K562 (cell line): ENCODE results near the gene TMEM108. TPM values are rescaled to one million over a fixed set of nuclear protein-coding genes. Genes with fewer than 3 reads are reported as not detected.

Experiments
- ATAC-seq: fragments of 200-7000 bp; cut with Tn5 transposase; 3 replicates; pipeline ENCODE4 v1.9.1; 2020; ENCODE audit warnings: moderate library complexity
- BruUV-seq: library from RNA; stranded (reverse); fragments of 400-500 nt; replicated peaks from 2 replicates; lab custom pipeline; 2021; lab: Mats Ljungman, UMichigan
- CTCF ChIA-PET: fragments of 300-600 bp; formaldehyde crosslinking; extraction: SDS; loops from one replicate; lab custom pipeline; 2021; ENCODE audit warnings: low intra/inter-chr PET ratio; lab: Yijun Ruan, JAX
- POLR2A ChIA-PET: fragments of 300-600, 350-650 bp; sonication (Branson Sonifier 250); formaldehyde crosslinking; extraction: SDS; loops from one replicate; lab custom pipeline; 2021; ENCODE audit warnings: antibody characterized with exemption, inconsistent platforms; lab: Yijun Ruan, JAX
- DNase-seq, 4 experiments: peaks; one replicate each; pipeline versions ENCODE4 v3.0.0 to v3.0.0-alpha.2; 2011 to 2018; ENCODE audit warnings: low spot score in 3 of 4, mixed read lengths in 3 of 4; ENCODE audit errors: extremely low read depth in 1 of 4
- FAIRE-seq: peaks from 2 replicates; lab custom pipeline; 2011; peaks lifted over from hg19 to GRCh38; lab: Jason Lieb, UNC
- H2AFZ ChIP-seq: 2 replicates; pipeline ENCODE4 v1.6.0; 2011; ENCODE audit warnings: low read depth, low read length, control low read depth, inconsistent platforms
- H3K27ac ChIP-seq: fragments of 200-600 bp; 3 replicates; pipeline ENCODE4 v1.8.0; 2011; ENCODE audit warnings: low read depth, mild to moderate bottlenecking, control low read depth, inconsistent platforms, low read length, moderate library complexity, mixed read lengths; ENCODE audit errors: extremely low read depth
- H3K27me3 ChIP-seq, 2 experiments: fragments of 300-600 bp in 1 of 2; 2 replicates in 1 of 2; 3 replicates in 1 of 2; pipeline versions ENCODE4 v1.6.0 to v1.8.0; 2011; ENCODE audit warnings: inconsistent platforms in 2 of 2, low read length in 2 of 2, mild to moderate bottlenecking in 1 of 2, mixed read lengths in 1 of 2, moderate library complexity in 1 of 2; ENCODE audit not compliant: control insufficient read depth in 2 of 2, insufficient read depth in 2 of 2
- H3K36me3 ChIP-seq: fragments of 300-600 bp; 3 replicates; pipeline ENCODE4 v1.8.0; 2011; ENCODE audit warnings: mild to moderate bottlenecking, low read length, inconsistent platforms; ENCODE audit not compliant: control insufficient read depth, insufficient read depth
- H3K4me1 ChIP-seq, 2 experiments: fragments of 200-600 bp in 1 of 2; replicated peaks in 1 of 2; 2 replicates in 1 of 2; 3 replicates in 1 of 2; pipeline versions ENCODE4 v1.5.1 to v1.8.0; 2011; ENCODE audit warnings: inconsistent platforms in 2 of 2, low read length in 2 of 2, mild to moderate bottlenecking in 1 of 2, mixed read lengths in 1 of 2, moderate library complexity in 1 of 2; ENCODE audit not compliant: control insufficient read depth in 2 of 2, insufficient read depth in 2 of 2
- H3K4me2 ChIP-seq: 2 replicates; pipeline ENCODE4 v1.6.1; 2011; ENCODE audit warnings: low read length, control low read depth, inconsistent platforms, mixed read lengths; ENCODE audit not compliant: insufficient read depth
- H3K4me3 ChIP-seq: fragments of 200-600 bp; sonication (generic), shearing (Covaris generic); 2 replicates; pipeline ENCODE4 v1.5.1; 2016; ENCODE audit warnings: control low read depth, inconsistent platforms
- H3K79me2 ChIP-seq: fragments of 200-600 bp; 3 replicates; pipeline ENCODE4 v1.8.0; 2011; ENCODE audit warnings: low read length, inconsistent platforms; ENCODE audit not compliant: control insufficient read depth, insufficient read depth
- H3K9ac ChIP-seq, 2 experiments: 2 replicates each; pipeline versions ENCODE4 v1.6.0 to v1.6.1; 2011; ENCODE audit warnings: low read depth in 2 of 2, low read length in 2 of 2, control low read depth in 1 of 2, inconsistent platforms in 1 of 2, mild to moderate bottlenecking in 1 of 2, mixed read lengths in 1 of 2; ENCODE audit not compliant: insufficient read depth in 1 of 2
- H3K9me1 ChIP-seq: one replicate; pipeline ENCODE4 v1.6.0; 2011; ENCODE audit warnings: inconsistent platforms, mild to moderate bottlenecking, low read length, moderate library complexity; ENCODE audit not compliant: control insufficient read depth, insufficient read depth
- H3K9me3 ChIP-seq: replicated peaks from 2 replicates; pipeline ENCODE4 v1.5.1; 2011; ENCODE audit warnings: low read depth, low read length, inconsistent platforms; ENCODE audit not compliant: control insufficient read depth, insufficient read depth
- H4K20me1 ChIP-seq: replicated peaks from 2 replicates; pipeline ENCODE4 v1.6.1; 2011; ENCODE audit warnings: low read length, inconsistent platforms, mixed read lengths; ENCODE audit not compliant: control insufficient read depth, insufficient read depth
- CBX2 ChIP-seq: fragments of 200-600 bp; sonication (generic); IDR thresholded peaks from one replicate; pipeline ENCODE4 v1.6.1; 2012; ENCODE audit warnings: mild to moderate bottlenecking, low read length, inconsistent platforms; ENCODE audit not compliant: insufficient read depth, poor library complexity, severe bottlenecking
- CCNT2 ChIP-seq: IDR thresholded peaks from 2 replicates; pipeline ENCODE4 v1.6.1; 2011; ENCODE audit warnings: borderline replicate concordance, low read depth, mild to moderate bottlenecking, moderate library complexity, mixed read lengths, low read length; ENCODE audit not compliant: insufficient read length; ENCODE audit errors: extremely low read depth
- CREBBP ChIP-seq: IDR thresholded peaks from one replicate; pipeline ENCODE4 v1.6.1; 2012; ENCODE audit warnings: low read depth, mild to moderate bottlenecking, control low read depth, inconsistent platforms, low read length
- KDM5B ChIP-seq: fragments of 200-600 bp; sonication (generic); IDR thresholded peaks from 2 replicates; pipeline ENCODE4 v1.6.1; 2012; ENCODE audit warnings: low read depth, mild to moderate bottlenecking, moderate library complexity, low read length, control low read depth, inconsistent platforms; ENCODE audit not compliant: insufficient replicate concordance
- RHOXF2B ChIP-seq: fragments of 250-450 bp; sonication (Bioruptor Pico); conservative IDR thresholded peaks from 2 replicates; pipeline ENCODE4 v1.5.1; 2021
- RUNX1 ChIP-seq: sonication (generic); IDR thresholded peaks from 2 replicates; pipeline ENCODE4 v1.6.1; 2016; ENCODE audit warnings: antibody characterized with exemption, low read depth
- ZFP36 ChIP-seq: fragments of 150-350 bp; IDR thresholded peaks from 2 replicates; pipeline ENCODE4 v1.6.1; 2018; ENCODE audit warnings: low read length, low read depth; ENCODE audit not compliant: partially characterized antibody
- ZNF133 ChIP-seq: fragments of 250-450 bp; sonication (Bioruptor Pico); IDR thresholded peaks from 2 replicates; pipeline ENCODE4 v1.4.0; 2020; ENCODE audit warnings: mild to moderate bottlenecking
- in situ Hi-C: fragments of 300-500 bp; cut with MboI; formaldehyde crosslinking; loops from 4 replicates; pipeline ENCODE4 v1.15.0; 2018; ENCODE audit warnings: inconsistent platforms, mixed read lengths
- intact Hi-C: fragments of 100-400 bp; cut with micrococcal nuclease; formaldehyde crosslinking; loops from 2 replicates; pipeline ENCODE4 v1.14.2; 2022
- polyA plus RNA-seq, 8 experiments: library from polyadenylated mRNA; depleted of rRNA in 4 of 8; stranded (reverse) in 5 of 8; unstranded in 3 of 8; fragments of >200 nt; fragmentation: Nextera tagmentation in 2 of 8; fragmentation: Illumina TruSeq in 1 of 8; extraction: Ambion mirVana in 2 of 8; extraction: Trizol in 1 of 8; gene quantifications; 2 replicates each; pipeline versions ENCODE4 v1.2.1 to v1.2.3, GENCODE V29; 2011 to 2014; ENCODE audit warnings: inconsistent platforms in 1 of 8, missing spikeins in 1 of 8
- total RNA-seq, 7 experiments: library from RNA; depleted of rRNA in 6 of 7; stranded (reverse); fragments of >200 nt in 6 of 7; fragmentation: Illumina TruSeq in 2 of 7; extraction: Trizol in 2 of 7; gene quantifications; 2 replicates each; pipeline versions ENCODE4 v1.2.1 to v1.2.3, GENCODE V29; 2011 to 2021; ENCODE audit warnings: low replicate concordance in 1 of 7
- TF ChIP-seq, protein P1 (sequence below): sonication (generic); formaldehyde crosslinking; IDR thresholded peaks from 2 replicates; pipeline ENCODE4 v1.8.1; 2022; ENCODE audit warnings: missing genetic modification reagents
- TF ChIP-seq, protein P2 (sequence below): fragments of 250-450 bp; sonication (Bioruptor Pico); IDR thresholded peaks from 2 replicates; pipeline ENCODE4 v1.8.0; 2021; ENCODE audit warnings: moderate library complexity, mild to moderate bottlenecking, inconsistent platforms
- TF ChIP-seq, protein P3 (sequence below): fragments of 150-350 bp; conservative IDR thresholded peaks from 2 replicates; pipeline ENCODE4 v1.6.1; 2014; ENCODE audit warnings: low read length

TMEM108 gene
- total and polyA plus RNA-seq, 9 of the 15 experiments (the other 6 are each of a cell fraction or from before 2014, with no cell fraction given), result 0.65 to 11.1 (median 3.4) TPM

DNA sequence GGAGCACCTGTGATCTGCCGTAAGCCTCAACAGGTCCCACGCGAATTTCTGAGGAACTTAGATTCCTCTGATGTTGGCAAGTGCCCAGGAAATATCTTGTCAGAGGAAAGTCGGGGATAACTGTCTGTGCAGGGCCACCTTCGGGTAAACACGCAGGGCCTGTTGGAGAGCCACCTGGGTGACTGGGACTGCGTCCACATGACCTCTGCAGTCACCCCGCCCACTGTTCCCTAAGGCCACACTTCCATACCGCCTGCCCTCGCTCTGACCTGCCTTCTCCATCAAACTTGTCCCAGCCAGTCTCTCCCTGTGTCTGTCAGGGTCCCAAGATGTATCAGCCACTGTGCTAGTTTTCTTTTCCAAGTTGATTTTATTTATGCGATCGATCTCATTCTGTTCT lies 390.4 kb downstream of the TMEM108 start (continued):
- TF ChIP-seq, protein P1, sequence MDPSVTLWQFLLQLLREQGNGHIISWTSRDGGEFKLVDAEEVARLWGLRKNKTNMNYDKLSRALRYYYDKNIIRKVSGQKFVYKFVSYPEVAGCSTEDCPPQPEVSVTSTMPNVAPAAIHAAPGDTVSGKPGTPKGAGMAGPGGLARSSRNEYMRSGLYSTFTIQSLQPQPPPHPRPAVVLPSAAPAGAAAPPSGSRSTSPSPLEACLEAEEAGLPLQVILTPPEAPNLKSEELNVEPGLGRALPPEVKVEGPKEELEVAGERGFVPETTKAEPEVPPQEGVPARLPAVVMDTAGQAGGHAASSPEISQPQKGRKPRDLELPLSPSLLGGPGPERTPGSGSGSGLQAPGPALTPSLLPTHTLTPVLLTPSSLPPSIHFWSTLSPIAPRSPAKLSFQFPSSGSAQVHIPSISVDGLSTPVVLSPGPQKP (CRISPR knock-in tag), result no peak
- TF ChIP-seq CREBBP, result no peak
- TF ChIP-seq, protein P2, sequence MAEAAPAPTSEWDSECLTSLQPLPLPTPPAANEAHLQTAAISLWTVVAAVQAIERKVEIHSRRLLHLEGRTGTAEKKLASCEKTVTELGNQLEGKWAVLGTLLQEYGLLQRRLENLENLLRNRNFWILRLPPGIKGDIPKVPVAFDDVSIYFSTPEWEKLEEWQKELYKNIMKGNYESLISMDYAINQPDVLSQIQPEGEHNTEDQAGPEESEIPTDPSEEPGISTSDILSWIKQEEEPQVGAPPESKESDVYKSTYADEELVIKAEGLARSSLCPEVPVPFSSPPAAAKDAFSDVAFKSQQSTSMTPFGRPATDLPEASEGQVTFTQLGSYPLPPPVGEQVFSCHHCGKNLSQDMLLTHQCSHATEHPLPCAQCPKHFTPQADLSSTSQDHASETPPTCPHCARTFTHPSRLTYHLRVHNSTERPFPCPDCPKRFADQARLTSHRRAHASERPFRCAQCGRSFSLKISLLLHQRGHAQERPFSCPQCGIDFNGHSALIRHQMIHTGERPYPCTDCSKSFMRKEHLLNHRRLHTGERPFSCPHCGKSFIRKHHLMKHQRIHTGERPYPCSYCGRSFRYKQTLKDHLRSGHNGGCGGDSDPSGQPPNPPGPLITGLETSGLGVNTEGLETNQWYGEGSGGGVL, result no peak
- TF ChIP-seq CCNT2, result no peak
- no peak for TF ChIP-seq CBX2
- TF ChIP-seq, all 486 proteins: peak for 0

DNA sequence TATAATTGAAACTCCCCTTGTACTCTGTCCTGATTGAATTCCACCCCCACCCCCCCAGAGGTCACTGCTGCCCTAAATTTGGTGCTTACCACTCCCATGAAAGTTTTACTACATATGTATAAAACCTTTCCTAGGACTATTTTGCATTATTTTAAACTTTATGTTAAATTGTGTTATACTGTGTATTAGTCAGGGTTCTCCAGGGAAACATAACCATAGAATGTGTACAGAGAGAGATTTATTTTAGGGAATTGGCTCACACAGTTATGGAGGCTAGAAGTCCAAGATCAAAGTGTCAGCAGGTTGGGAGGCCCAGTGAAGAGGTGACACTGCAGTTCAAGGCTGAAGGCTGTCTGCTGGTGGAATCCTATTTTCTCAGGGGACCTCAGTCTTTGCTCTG lies 390.9 kb downstream of the TMEM108 start:
- H2AFZ ChIP-seq, result no peak overlapping the region
- H3K9me1 ChIP-seq, result no peaks in the 10 kb centered on the region
- H3K9ac ChIP-seq, result no peak overlapping the region
- no peaks in the 10 kb centered on the region for H4K20me1 ChIP-seq
- H3K27me3 ChIP-seq, result no peaks in the 10 kb centered on the region; a peak in 2 of 5 replicates
- no peak overlapping the region for H3K27ac ChIP-seq
- no peak for FAIRE-seq
- in situ Hi-C loops (loop anchor here (10.0 kb wide), 1 partner anchor 704 kb away; the partner anchor contains the start of gene NPHP3), intact Hi-C loops (no loop called here)
- BruUV-seq, result no TSS peak
- ChIA-PET POLR2A (no interaction called here), CTCF (interaction anchor here (0.6 kb wide), 1 partner anchor 25 kb away, joined by 3 read pairs; no protein-coding TSS in a partner anchor)
- no peak for DNase-seq
- no peaks in the 10 kb centered on the region for H3K9me3 ChIP-seq
- TF ChIP-seq RUNX1, result no peak
- no peak for TF ChIP-seq ZNF133 (CRISPR knock-in tag)
- TF ChIP-seq RHOXF2B (CRISPR knock-in tag), result no peak
- TF ChIP-seq ZFP36, result no peak
- no peak for TF ChIP-seq KDM5B
- TF ChIP-seq, protein P3, sequence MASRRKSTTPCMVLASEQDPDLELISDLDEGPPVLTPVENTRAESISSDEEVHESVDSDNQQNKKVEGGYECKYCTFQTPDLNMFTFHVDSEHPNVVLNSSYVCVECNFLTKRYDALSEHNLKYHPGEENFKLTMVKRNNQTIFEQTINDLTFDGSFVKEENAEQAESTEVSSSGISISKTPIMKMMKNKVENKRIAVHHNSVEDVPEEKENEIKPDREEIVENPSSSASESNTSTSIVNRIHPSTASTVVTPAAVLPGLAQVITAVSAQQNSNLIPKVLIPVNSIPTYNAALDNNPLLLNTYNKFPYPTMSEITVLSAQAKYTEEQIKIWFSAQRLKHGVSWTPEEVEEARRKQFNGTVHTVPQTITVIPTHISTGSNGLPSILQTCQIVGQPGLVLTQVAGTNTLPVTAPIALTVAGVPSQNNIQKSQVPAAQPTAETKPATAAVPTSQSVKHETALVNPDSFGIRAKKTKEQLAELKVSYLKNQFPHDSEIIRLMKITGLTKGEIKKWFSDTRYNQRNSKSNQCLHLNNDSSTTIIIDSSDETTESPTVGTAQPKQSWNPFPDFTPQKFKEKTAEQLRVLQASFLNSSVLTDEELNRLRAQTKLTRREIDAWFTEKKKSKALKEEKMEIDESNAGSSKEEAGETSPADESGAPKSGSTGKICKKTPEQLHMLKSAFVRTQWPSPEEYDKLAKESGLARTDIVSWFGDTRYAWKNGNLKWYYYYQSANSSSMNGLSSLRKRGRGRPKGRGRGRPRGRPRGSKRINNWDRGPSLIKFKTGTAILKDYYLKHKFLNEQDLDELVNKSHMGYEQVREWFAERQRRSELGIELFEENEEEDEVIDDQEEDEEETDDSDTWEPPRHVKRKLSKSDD, result no peak
- no peak for ATAC-seq
- no peak overlapping the region for H3K4me3 ChIP-seq
- no peaks in the 10 kb centered on the region for H3K4me1 ChIP-seq
- no peaks in the 10 kb centered on the region for H3K36me3 ChIP-seq
- no peaks in the 10 kb centered on the region for H3K79me2 ChIP-seq
- no peak overlapping the region for H3K4me2 ChIP-seq
